Fibroblast of mammary gland (primary cell): ENCODE measurements around the gene NGEF.

ENCODE experiments used
- DNase-seq: peaks from one replicate; pipeline ENCODE4 v3.0.0-alpha.2; 2010; ENCODE audit warnings: low read depth
- H3K4me3 ChIP-seq: 2 replicates; pipeline ENCODE4 v1.5.1; 2011; ENCODE audit warnings: low read depth, mild to moderate bottlenecking, low read length, moderate library complexity; ENCODE audit not compliant: control insufficient read depth
- TF ChIP-seq, protein P1 (sequence below): conservative IDR thresholded peaks from 2 replicates; pipeline ENCODE4 v1.5.1; 2011; ENCODE audit warnings: low read depth, low read length, inconsistent platforms; ENCODE audit not compliant: control insufficient read depth, insufficient read depth

Gene NGEF

DNA sequence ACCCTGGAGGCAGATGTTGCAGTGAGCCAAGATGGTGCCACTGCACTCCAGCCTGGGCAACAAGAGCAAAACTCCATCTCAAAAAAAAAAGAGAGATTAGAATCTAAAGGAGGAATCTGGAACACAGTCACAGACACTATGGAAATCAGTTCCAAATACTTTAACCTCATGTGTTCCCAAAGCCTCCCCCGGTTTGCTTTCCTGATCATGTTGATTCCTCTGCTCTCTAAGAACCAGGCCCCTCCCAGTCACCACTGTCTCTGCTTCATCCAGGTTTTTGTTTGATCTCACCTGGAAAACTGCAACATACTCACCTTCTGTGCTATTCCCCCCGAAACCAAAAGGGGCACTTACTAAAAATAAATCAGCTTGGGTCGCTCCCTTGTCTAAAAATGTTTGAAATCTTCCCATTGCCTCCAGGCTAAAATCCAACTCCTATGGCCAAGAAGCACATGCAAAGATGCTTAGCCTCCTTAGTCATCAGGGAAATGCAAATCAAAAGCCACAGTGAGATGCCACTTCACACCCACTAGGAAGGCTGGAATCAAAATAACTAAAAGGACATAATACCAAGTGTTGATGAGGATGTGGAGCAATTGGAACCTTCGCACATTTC, 13.2 kb upstream of the NGEF start:
- DNase-seq: peak; percentile 55
- H3K4me3 ChIP-seq: no peak overlapping the region
- TF ChIP-seq, protein P1, sequence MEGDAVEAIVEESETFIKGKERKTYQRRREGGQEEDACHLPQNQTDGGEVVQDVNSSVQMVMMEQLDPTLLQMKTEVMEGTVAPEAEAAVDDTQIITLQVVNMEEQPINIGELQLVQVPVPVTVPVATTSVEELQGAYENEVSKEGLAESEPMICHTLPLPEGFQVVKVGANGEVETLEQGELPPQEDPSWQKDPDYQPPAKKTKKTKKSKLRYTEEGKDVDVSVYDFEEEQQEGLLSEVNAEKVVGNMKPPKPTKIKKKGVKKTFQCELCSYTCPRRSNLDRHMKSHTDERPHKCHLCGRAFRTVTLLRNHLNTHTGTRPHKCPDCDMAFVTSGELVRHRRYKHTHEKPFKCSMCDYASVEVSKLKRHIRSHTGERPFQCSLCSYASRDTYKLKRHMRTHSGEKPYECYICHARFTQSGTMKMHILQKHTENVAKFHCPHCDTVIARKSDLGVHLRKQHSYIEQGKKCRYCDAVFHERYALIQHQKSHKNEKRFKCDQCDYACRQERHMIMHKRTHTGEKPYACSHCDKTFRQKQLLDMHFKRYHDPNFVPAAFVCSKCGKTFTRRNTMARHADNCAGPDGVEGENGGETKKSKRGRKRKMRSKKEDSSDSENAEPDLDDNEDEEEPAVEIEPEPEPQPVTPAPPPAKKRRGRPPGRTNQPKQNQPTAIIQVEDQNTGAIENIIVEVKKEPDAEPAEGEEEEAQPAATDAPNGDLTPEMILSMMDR: no peak

DNA sequence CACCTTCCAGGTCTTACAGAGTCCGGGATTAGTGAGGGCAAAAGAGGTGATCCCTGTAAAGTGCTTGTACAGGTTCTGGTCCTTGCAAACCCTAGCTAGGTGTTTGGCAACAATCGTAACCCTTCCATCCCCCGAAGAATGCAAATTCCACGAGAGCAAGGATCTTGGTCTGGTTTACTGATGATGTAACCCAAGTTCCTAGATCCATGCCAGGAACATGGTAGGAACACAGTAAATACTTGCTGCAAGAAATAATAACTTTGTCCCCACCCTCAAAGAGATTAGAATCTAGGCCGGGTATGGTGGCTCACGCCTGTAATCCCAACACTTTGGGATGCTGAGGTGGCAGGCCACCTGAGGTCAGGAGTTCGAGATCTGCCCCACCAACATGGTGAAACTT, 12.7 kb upstream of the NGEF start:
- no peak overlapping the region for H3K4me3 ChIP-seq
- TF ChIP-seq, protein P1: no peak
- DNase-seq: no peak

DNA sequence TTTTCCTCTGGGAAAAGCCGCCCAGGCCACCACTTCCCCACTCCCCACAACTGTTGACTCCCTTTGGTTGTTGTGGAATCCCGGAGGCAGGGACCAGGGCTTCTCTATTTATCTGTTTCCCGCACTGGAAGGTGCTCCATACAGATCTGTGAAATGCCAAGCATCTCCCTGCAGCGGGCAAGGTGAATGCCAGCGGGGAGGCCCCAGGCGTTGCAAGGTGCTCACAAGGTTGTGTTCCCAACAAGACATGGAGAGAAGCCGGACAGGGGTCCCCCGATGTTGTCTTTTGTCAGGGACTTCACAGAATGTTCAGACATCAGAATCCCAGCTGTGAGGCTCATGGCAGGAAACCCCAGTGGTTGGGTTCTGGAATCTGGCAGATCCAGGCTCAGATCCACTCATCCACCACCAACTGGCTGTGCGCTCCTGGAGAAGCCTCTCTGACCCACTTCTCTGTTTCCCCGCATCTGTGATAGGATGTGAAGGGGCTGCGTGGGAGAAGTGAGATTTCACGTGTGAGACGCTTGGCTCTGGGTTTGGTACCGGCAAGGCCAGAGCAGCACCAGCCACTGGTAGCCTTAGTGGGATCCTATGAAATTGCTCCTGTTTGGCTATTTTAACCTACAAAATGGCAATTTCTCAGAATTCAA, 10.8 kb upstream of the NGEF start:
- H3K4me3 ChIP-seq: no peak overlapping the region
- TF ChIP-seq, protein P1: no peak
- DNase-seq: no peak

DNA sequence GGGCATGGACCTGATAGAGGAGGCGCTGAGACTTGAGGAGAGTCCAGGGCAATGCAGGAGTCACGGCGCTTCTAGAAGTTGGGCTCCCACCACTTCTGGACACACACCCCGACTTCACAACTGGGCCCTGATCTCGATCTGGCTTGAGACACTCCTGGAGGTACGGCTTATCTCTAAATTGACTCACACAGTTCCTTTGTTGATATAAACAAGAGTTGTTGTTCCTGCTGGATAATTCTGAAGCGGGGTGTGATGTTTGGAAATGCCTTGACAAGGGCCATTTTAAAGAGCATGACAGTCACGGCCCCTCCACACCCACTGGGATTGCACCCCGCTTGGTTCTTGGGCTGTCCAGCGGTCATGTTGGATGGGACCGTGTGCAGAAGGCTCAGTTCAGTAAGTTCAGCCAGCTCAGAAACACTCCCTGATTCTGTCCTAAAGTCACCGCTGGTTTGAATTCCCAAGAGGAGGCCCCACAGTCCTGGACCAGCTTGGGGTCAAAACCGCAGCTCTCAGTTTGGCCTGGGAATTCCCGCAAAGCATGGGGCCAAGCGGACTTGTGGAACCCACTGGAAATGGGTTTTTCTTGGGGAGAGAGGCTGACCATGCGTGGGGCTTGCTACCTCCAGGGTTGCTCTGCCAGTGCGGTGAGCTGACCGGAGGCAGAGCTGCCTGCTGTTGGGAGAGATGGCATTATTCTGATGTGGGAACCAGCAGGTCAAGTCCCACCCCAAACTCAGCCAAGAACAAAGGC, 10.1 kb upstream of the NGEF start:
- TF ChIP-seq, protein P1: no peak
- H3K4me3 ChIP-seq: no peak overlapping the region
- DNase-seq: no peak

DNA sequence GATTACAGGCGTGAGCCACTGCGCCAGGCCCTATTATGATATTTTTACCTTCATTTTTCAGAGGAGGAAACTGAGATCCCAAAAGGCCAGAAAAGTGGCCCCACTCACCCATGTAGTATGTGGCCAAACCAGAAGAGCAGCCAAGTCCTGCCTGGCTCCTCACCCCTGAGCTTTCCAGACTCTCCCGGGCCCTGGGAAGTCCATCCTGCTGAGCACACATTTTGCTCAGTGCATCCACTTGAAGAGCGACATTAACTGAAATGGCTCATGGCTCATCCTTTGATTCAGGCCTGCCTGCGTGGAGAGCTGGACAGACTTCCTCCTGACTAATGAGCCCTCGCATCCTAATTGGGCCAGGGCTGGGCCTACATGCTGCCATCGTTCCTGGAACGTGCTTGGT, 9.5 kb upstream of the NGEF start:
- DNase-seq: no peak
- TF ChIP-seq, protein P1: no peak
- no peak overlapping the region for H3K4me3 ChIP-seq

DNA sequence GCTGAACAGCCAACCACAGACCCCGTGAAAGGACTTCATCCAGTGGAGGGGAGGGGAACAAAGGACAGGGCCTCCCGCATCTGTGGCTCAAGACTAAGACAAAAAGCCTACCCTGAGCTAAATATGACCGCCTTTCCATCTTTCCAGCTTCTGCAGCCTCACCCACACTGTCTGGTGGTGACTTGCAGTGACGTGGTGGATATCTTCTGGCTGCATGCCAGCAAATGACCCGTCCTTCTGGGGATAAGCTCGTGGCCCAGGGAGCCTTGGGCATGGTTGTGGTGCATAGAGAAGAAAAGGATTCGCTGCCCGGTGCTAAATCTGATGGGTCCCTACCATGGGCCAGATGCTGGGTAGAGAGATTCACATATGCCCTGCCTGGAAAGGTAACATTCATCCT, 8.7 kb upstream of the NGEF start:
- no peak overlapping the region for H3K4me3 ChIP-seq
- TF ChIP-seq, protein P1: no peak
- peak; percentile 48 for DNase-seq
